ENCODE measurements around the gene SORCS2. TPM values are rescaled to one million over a fixed set of nuclear protein-coding genes. Genes with fewer than 3 reads are reported as not detected.

The SORCS2 gene
- polyA plus RNA-seq, 1 donor (not counting 4 experiments of a cell fraction or from before 2014, with no cell fraction given), result 0.09 TPM

DNA sequence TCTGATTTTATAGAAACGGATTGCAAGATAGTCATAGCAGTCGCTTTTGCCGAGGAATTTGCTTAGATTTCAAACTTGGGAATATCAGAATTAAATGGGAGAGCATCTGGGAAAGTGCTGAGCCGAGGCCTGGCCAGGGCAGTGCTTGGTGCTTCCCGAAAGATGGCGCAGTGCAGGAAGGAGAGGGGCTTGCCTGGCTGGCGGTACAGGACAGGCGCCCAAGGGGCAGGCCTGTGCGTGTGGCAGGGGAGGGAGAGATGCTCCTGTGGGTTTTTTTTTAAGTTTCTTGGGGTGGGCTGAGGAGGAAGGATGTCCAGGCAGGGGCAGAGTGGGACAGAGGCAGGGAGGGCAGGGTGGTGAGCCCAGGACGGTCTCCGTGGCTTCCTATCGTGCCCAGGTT is 506.2 kb downstream of the SORCS2 start:
- Histone ChIP-seq H3K9me3 (ENCODE audit: control insufficient read depth, low read depth, low read length) (no peaks in the 10 kb centered on the region), H3K79me2 (ENCODE audit: control insufficient read depth, insufficient read depth, low read length) (no peaks in the 10 kb centered on the region), H3K36me3 (ENCODE audit: control insufficient read depth in 2 of 2, extremely low read depth in 1 of 2, insufficient read depth in 2 of 2, low read length in 2 of 2) (no peaks in the 10 kb centered on the region), H3K27ac (ENCODE audit: control insufficient read depth, insufficient read depth, low read length) (no peak overlapping the region), H3K4me2 (ENCODE audit: control insufficient read depth, extremely low read depth, insufficient read depth, low read depth, low read length) (no peak overlapping the region), H3K9me1 (ENCODE audit: control insufficient read depth, extremely low read depth, insufficient read depth, low read length) (no peaks in the 10 kb centered on the region), H4K20me1 (ENCODE audit: control insufficient read depth, extremely low read depth, insufficient read depth, low read length) (no peaks in the 10 kb centered on the region), H3K9ac (ENCODE audit: control insufficient read depth, extremely low read depth, insufficient read depth, low read length) (no peak overlapping the region), H3K4me3 (ENCODE audit: control insufficient read depth in 2 of 3, extremely low read depth in 1 of 3, insufficient read depth in 2 of 3, low read depth in 1 of 3, low read length in 3 of 3) (no peak overlapping the region), H2AFZ (ENCODE audit: control insufficient read depth, low read length) (no peak overlapping the region), H3K27me3 (ENCODE audit: control insufficient read depth, extremely low read depth, insufficient read depth, low read length) (peaks cover 23% of the 10 kb centered on the region), H3K4me1 (ENCODE audit: control insufficient read depth, extremely low read depth, insufficient read depth, low read length) (no peaks in the 10 kb centered on the region)
- dilution Hi-C loops (cut with MboI; ENCODE audit: extremely low pct_ligation_motif_present, low sequenced_read_pairs), result no loop called here
- TF ChIP-seq EZH2 (IDR thresholded peaks at IDR 0.05; ENCODE audit: low read length), result no peak
- TF ChIP-seq, protein P1, sequence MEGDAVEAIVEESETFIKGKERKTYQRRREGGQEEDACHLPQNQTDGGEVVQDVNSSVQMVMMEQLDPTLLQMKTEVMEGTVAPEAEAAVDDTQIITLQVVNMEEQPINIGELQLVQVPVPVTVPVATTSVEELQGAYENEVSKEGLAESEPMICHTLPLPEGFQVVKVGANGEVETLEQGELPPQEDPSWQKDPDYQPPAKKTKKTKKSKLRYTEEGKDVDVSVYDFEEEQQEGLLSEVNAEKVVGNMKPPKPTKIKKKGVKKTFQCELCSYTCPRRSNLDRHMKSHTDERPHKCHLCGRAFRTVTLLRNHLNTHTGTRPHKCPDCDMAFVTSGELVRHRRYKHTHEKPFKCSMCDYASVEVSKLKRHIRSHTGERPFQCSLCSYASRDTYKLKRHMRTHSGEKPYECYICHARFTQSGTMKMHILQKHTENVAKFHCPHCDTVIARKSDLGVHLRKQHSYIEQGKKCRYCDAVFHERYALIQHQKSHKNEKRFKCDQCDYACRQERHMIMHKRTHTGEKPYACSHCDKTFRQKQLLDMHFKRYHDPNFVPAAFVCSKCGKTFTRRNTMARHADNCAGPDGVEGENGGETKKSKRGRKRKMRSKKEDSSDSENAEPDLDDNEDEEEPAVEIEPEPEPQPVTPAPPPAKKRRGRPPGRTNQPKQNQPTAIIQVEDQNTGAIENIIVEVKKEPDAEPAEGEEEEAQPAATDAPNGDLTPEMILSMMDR (optimal IDR thresholded peaks at IDR 0.05 in 1 of 3, IDR thresholded peaks at IDR 0.05 in 1 of 3, conservative IDR thresholded peaks at IDR 0.05 in 1 of 3; ENCODE audit: extremely low read depth in 1 of 3, insufficient read depth in 2 of 3, low read length in 3 of 3), result no peak
- FAIRE-seq (no peak), DNase-seq (ENCODE audit: low read depth, low spot score) (no peak)

DNA sequence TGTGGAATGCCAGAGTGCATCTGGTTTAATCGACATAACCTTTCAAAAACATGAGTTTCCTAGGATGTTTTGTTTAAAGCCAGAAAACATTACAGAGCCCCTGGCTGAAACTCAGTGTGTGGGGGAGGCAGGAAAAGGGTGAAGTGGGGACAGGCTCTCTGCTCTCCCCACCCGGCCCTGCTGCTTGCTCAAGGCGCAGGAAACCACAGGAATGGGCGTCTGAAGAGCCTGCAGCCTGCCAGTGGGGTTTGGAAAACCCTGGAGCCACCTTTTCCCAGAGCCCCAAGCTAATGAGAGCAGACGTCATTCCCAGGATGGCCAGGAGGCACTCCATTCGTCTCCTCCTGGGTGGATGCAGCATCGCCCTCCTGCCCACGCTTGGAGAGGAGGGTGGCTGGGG is 506.7 kb downstream of the SORCS2 start:
- H3K4me3 ChIP-seq (ENCODE audit: control insufficient read depth in 2 of 3, extremely low read depth in 1 of 3, insufficient read depth in 2 of 3, low read depth in 1 of 3, low read length in 3 of 3), result no peak overlapping the region
- H3K9me1 ChIP-seq (ENCODE audit: control insufficient read depth, extremely low read depth, insufficient read depth, low read length), result no peaks in the 10 kb centered on the region
- no peaks in the 10 kb centered on the region for H3K4me1 ChIP-seq (ENCODE audit: control insufficient read depth, extremely low read depth, insufficient read depth, low read length)
- no peak overlapping the region for H3K4me2 ChIP-seq (ENCODE audit: control insufficient read depth, extremely low read depth, insufficient read depth, low read depth, low read length)
- H3K9me3 ChIP-seq (ENCODE audit: control insufficient read depth, low read depth, low read length), result no peaks in the 10 kb centered on the region
- no peaks in the 10 kb centered on the region for H3K36me3 ChIP-seq (ENCODE audit: control insufficient read depth in 2 of 2, extremely low read depth in 1 of 2, insufficient read depth in 2 of 2, low read length in 2 of 2)
- H2AFZ ChIP-seq (ENCODE audit: control insufficient read depth, low read length), result no peak overlapping the region
- H3K79me2 ChIP-seq (ENCODE audit: control insufficient read depth, insufficient read depth, low read length), result no peaks in the 10 kb centered on the region
- H4K20me1 ChIP-seq (ENCODE audit: control insufficient read depth, extremely low read depth, insufficient read depth, low read length), result no peaks in the 10 kb centered on the region
- no peak overlapping the region for H3K9ac ChIP-seq (ENCODE audit: control insufficient read depth, extremely low read depth, insufficient read depth, low read length)
- no peak overlapping the region for H3K27ac ChIP-seq (ENCODE audit: control insufficient read depth, insufficient read depth, low read length)
- dilution Hi-C loops (cut with MboI; ENCODE audit: extremely low pct_ligation_motif_present, low sequenced_read_pairs), result no loop called here
- no peak for FAIRE-seq
- peaks cover 23% of the 10 kb centered on the region for H3K27me3 ChIP-seq (ENCODE audit: control insufficient read depth, extremely low read depth, insufficient read depth, low read length)
- DNase-seq (ENCODE audit: low read depth, low spot score), result no peak
- TF ChIP-seq EZH2 (IDR thresholded peaks at IDR 0.05; ENCODE audit: low read length), result no peak
- TF ChIP-seq, protein P1 (optimal IDR thresholded peaks at IDR 0.05 in 1 of 3, IDR thresholded peaks at IDR 0.05 in 1 of 3, conservative IDR thresholded peaks at IDR 0.05 in 1 of 3; ENCODE audit: extremely low read depth in 1 of 3, insufficient read depth in 2 of 3, low read length in 3 of 3), result no peak

All from keratinocyte (primary cell).